Inflammatory macrophage treated with lipopolysaccharide for 4 hours (primary cell): ENCODE results near the gene NDUFS8.
A peak's percentile ranks its signal among the peaks of the same experiment; 100 is the strongest.

ENCODE experiments used
- DNase-seq: peaks from one replicate; pipeline ENCODE4 v3.0.0-alpha.2; 2020

NDUFS8 gene

GRCh38 chr11:68052137-68052873, 21.8 kb downstream of the NDUFS8 start:
- DNase-seq, result no peak

- no peak for DNase-seq
Observed at GRCh38 chr11:68053117-68053516, 22.6 kb downstream of the NDUFS8 start.

GRCh38 chr11:68053981-68054812, 23.7 kb downstream of the NDUFS8 start:
- DNase-seq, result no peak

GRCh38 chr11:68056317-68057285, 26.1 kb downstream of the NDUFS8 start:
- no peak for DNase-seq

- DNase-seq, result no peak
Observed at GRCh38 chr11:68057807-68058206, 27.3 kb downstream of the NDUFS8 start.

- no peak for DNase-seq
Observed at GRCh38 chr11:68061508-68061907, 31.0 kb downstream of the NDUFS8 start.

GRCh38 chr11:68064926-68065325, 34.4 kb downstream of the NDUFS8 start:
- DNase-seq, result peak; percentile 33

GRCh38 chr11:68065841-68066240, 35.4 kb downstream of the NDUFS8 start:
- DNase-seq, result no peak

- no peak for DNase-seq
Observed at GRCh38 chr11:68066742-68067141, 36.3 kb downstream of the NDUFS8 start.

GRCh38 chr11:68067991-68068390, 37.5 kb downstream of the NDUFS8 start:
- no peak for DNase-seq

GRCh38 chr11:68071281-68072048, 41.0 kb downstream of the NDUFS8 start:
- no peak for DNase-seq

- no peak for DNase-seq
Observed at GRCh38 chr11:68074584-68075352, 44.3 kb downstream of the NDUFS8 start.

- no peak for DNase-seq
Observed at GRCh38 chr11:68076371-68077042, 46.0 kb downstream of the NDUFS8 start.

- DNase-seq, result no peak
Observed at GRCh38 chr11:68077617-68078582, 47.4 kb downstream of the NDUFS8 start.

GRCh38 chr11:68080860-68081259, 50.4 kb downstream of the NDUFS8 start:
- no peak for DNase-seq

- no peak for DNase-seq
Observed at GRCh38 chr11:68081691-68082090, 51.2 kb downstream of the NDUFS8 start.

- DNase-seq, result no peak
Observed at GRCh38 chr11:68082481-68082880, 52.0 kb downstream of the NDUFS8 start.

- DNase-seq, result no peak
Observed at GRCh38 chr11:68083517-68083916, 53.0 kb downstream of the NDUFS8 start.
